LNCAP (cell line): ENCODE data around the gene CD320.

Experiments used
- TF ChIP-seq, protein P1 (sequence below): fragments of 450-650 bp; IDR thresholded peaks from 2 replicates; pipeline ENCODE4 v1.5.1; 2017; ENCODE audit warnings: mild to moderate bottlenecking

The CD320 gene

DNA sequence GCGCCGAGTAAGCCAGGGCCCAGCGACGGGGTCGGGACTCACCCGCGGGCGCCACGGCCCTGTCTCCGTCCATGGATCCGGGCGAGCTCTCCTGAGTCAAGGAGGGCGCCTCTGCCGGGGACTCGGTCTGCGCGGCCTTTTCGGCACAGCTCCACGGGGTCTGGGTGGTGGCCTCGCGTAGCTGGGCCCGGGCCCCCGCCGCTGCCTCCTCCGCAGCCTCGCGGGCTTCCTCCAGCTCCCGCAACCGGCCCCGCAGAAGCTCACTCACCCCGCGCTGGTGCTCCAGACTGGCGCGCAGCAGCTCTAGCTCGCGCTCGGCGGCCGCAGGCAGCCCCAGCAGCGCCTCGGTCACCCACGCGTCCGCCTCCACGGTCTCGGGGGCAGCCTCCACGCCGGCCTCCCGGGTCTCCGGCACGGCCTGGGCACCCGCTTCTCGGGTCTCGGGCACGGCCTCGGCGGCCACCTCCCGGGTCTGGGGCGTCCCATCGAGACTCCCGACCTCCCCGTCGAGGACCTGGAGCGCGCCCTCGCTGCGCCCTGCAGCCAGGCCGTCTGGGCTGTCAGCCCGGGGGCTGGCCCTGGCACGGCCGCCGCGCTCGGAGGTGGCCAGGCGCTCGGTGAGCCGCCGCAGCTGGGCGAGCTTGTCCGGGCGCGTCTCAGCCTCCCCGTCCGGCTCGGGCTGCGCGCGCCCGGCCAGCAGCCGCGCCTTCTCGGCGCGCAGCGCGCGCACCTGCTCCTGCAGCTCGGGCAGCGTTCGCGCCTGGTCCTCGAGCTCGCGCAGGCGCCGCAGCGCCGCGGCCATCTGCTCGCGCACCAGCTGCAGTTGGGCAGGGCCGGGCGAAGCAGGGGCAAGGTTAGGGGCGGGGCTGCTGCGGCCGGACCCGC lies 26.5 kb upstream of the CD320 start:
- TF ChIP-seq, protein P1, sequence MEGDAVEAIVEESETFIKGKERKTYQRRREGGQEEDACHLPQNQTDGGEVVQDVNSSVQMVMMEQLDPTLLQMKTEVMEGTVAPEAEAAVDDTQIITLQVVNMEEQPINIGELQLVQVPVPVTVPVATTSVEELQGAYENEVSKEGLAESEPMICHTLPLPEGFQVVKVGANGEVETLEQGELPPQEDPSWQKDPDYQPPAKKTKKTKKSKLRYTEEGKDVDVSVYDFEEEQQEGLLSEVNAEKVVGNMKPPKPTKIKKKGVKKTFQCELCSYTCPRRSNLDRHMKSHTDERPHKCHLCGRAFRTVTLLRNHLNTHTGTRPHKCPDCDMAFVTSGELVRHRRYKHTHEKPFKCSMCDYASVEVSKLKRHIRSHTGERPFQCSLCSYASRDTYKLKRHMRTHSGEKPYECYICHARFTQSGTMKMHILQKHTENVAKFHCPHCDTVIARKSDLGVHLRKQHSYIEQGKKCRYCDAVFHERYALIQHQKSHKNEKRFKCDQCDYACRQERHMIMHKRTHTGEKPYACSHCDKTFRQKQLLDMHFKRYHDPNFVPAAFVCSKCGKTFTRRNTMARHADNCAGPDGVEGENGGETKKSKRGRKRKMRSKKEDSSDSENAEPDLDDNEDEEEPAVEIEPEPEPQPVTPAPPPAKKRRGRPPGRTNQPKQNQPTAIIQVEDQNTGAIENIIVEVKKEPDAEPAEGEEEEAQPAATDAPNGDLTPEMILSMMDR = no peak

DNA sequence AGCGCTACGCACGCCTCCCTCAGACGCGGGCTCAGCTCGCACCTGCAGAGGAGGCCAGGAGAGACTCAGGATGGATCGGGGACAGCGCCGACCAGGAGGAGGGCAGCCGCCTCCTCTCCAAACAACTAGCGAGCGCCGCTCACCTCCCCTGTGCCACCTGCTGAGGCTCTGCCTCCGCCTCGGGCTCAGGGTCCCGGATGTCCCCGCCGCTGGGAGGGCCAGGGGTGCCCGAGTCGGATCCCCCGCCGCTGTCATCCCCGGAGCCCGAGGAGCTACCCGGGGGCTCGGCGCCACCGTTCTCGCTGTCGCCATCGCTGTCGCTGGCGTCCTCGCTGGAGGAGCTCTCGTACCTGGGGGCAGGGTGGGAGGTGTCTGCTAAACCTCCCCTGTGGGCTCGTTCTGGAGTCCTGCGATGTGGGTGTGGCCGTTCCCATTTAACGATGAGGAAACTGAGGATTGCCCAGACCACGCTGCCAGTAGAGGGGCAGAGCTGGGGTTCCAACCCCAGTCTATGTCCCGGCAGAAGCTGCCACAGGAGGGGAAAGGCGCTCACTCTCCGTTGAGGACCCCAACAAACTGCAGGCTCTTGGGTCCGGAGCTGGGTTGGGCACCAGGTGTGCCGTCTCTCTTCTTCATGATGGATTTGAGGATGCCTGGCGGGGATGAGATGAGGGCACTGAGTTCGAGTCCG lies 25.8 kb upstream of the CD320 start:
- TF ChIP-seq, protein P1 = no peak

GRCh38 chr19:8332976-8333766 lies 25.0 kb upstream of the CD320 start:
- TF ChIP-seq, protein P1 = no peak

DNA sequence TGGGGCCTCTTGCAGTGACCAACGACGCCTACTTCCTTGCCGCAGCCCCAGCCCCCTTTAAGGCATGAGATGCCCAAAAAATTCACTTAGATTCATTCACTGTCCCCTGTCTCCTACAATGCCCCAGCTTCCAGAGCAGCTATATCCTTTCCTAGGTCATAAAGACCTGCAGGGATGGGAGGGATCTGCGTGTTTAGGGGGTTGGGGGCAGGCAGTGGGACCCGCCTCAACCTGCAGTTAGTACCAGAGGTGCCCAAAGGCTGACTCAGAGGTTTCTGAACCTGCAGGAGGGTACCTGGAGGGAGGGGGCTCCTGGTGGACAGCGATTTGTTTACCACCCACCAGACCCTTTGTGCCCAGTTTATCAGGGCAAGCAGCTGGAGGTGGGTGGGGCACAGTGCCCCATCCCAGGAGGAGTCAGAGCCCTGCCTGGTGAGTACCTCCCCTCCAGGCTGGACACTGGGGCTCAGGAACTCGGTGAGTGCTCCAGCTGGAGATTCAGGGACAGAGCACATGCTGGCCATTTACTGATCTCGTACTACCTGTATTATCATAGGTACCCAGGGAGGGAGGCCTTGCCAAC lies 23.2 kb upstream of the CD320 start:
- TF ChIP-seq, protein P1 = no peak

DNA sequence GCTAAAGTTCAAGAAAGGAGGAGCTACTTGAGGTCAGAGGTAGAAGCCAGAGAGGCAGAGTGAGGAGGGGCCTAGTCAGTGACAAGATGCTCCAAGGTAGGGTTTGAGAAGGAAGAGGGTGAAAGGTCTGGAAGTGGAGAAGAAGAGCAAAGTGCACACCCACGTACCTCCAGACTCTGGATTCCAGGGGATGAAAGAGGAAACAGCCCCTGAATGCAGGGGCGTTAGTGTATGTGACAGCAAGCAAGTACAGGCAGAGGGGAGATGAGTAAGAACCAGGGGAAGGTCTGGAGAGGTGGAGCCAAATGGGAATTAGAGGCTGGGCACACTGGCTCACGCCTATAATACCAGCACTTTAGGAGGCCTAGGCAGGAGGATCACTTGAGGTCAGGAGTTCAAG lies 21.8 kb upstream of the CD320 start:
- TF ChIP-seq, protein P1 = no peak

- TF ChIP-seq, protein P1 = no peak
Measured at GRCh38 chr19:8325454-8325853, 17.3 kb upstream of the CD320 start.
